Upper lobe of left lung (tissue), 4 donors: ENCODE results near the gene IFT57.

Source experiments
- POLR2A ChIP-seq, 4 donors: fragments of 450-650 bp; IDR thresholded peaks; one replicate each; pipeline ENCODE4 v1.5.1; 2016 to 2017; ENCODE audit warnings: antibody characterized with exemption in 4 of 4, mild to moderate bottlenecking in 2 of 4
- POLR2AphosphoS5 ChIP-seq, 2 donors: sonication (generic); formaldehyde crosslinking; IDR thresholded peaks; one replicate each; pipeline ENCODE4 v1.5.1; 2017; ENCODE audit warnings: antibody characterized with exemption in 2 of 2
- TF ChIP-seq, protein P1 (sequence below), 6 experiments: fragments of 450-650 bp in 4 of 6; fragments of 200-600 bp in 2 of 6; sonication (generic) in 2 of 6; IDR thresholded peaks; one replicate each; pipeline ENCODE4 v1.5.1; 2016 to 2019; ENCODE audit warnings: antibody characterized with exemption in 6 of 6

DNA sequence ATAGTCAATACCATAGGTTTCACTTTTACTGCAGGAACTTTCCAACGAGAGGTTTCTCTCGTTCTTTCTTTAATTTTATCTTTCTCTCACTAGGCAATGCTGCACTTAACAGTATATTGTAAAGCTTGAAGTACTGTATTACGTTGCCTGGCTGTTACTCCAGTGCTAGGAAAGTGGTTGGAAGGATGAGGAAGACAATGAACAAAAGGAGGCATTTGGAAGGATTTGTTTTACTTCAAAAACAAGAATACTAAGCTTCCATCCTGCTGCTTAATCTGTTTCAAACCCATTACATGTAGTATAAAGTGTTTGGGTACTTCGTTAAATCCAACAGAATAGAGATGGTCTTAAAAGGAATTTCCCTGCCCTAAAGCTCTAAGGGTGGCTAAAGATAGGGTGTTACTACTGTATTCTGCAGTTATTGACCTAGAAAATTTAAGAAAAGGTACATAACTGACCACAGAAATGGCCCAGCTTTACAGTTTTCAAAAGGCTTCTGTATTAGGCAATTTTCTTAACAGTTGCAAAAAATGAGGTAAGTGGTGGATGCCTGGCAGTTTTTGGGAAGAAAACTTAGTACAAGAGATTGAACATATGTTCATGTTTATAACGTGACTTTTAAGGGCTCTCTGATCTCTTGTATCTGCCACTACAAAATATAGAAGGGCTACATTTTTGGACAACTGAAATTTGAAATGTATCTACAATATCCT lies 785 bp upstream of the IFT57 start:
- TF ChIP-seq, protein P1, sequence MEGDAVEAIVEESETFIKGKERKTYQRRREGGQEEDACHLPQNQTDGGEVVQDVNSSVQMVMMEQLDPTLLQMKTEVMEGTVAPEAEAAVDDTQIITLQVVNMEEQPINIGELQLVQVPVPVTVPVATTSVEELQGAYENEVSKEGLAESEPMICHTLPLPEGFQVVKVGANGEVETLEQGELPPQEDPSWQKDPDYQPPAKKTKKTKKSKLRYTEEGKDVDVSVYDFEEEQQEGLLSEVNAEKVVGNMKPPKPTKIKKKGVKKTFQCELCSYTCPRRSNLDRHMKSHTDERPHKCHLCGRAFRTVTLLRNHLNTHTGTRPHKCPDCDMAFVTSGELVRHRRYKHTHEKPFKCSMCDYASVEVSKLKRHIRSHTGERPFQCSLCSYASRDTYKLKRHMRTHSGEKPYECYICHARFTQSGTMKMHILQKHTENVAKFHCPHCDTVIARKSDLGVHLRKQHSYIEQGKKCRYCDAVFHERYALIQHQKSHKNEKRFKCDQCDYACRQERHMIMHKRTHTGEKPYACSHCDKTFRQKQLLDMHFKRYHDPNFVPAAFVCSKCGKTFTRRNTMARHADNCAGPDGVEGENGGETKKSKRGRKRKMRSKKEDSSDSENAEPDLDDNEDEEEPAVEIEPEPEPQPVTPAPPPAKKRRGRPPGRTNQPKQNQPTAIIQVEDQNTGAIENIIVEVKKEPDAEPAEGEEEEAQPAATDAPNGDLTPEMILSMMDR (IDR thresholded peaks at IDR 0.05) = no peak
- TF ChIP-seq POLR2A (IDR thresholded peaks at IDR 0.05) = no peak
- TF ChIP-seq POLR2AphosphoS5 (IDR thresholded peaks at IDR 0.05) = no peak
